Uterus (tissue), 2 donors: ENCODE data around the gene PDE4D.

Experiments
- CTCF ChIP-seq, 4 experiments: fragments of 200-600 bp in 2 of 4; fragments of 450-650 bp in 2 of 4; sonication (generic) in 2 of 4; IDR thresholded peaks; one replicate each; pipeline ENCODE4 v1.5.1; 2016 to 2019; ENCODE audit warnings: antibody characterized with exemption in 4 of 4, mild to moderate bottlenecking in 2 of 4, moderate library complexity in 1 of 4
- POLR2A ChIP-seq, 2 donors: fragments of 450-650 bp; IDR thresholded peaks; one replicate each; pipeline ENCODE4 v1.6.1; 2016; ENCODE audit warnings: antibody characterized with exemption in 2 of 2, mild to moderate bottlenecking in 1 of 2, moderate library complexity in 1 of 2

- no peak for TF ChIP-seq POLR2A (IDR thresholded peaks at IDR 0.05)
- no peak for TF ChIP-seq CTCF (IDR thresholded peaks at IDR 0.05)
These were observed 657.1 kb downstream of the PDE4D start for GRCh38 chr5:59236448-59236847.
